HG03432 (cell line): ENCODE results near the gene SLC30A10.
A peak's percentile ranks its signal among the peaks of the same experiment; 100 is the strongest.
"Not testable (repeated sequence)": the region's sequence is repeated elsewhere in the genome, so short reads cannot be mapped to it uniquely, and the experiment has no call there.

ENCODE experiments used
- ATAC-seq: cut with Tn5 transposase; IDR thresholded peaks from one replicate; pipeline ENCODE4 v1.9.1; 2021; ENCODE audit warnings: mild to moderate bottlenecking, moderate library complexity; ENCODE audit not compliant: unreplicated experiment

SLC30A10 gene

DNA sequence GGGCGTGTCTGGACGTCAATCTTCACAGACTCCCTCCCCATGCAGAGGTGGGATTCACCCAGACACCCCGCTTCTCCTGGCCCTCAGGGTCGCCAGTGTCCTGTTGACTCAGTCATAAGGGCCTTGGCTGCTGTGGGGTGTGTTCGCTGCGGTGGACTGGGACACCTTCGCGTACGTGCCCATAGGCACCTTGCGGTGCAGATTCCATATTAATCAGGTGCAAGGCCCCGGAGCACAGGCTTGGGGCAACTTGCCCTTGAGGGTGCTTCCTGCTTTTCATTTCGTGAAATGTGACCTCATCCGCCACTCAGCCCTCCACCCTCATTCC, 398 bp upstream of the SLC30A10 start:
- ATAC-seq, result no peak

DNA sequence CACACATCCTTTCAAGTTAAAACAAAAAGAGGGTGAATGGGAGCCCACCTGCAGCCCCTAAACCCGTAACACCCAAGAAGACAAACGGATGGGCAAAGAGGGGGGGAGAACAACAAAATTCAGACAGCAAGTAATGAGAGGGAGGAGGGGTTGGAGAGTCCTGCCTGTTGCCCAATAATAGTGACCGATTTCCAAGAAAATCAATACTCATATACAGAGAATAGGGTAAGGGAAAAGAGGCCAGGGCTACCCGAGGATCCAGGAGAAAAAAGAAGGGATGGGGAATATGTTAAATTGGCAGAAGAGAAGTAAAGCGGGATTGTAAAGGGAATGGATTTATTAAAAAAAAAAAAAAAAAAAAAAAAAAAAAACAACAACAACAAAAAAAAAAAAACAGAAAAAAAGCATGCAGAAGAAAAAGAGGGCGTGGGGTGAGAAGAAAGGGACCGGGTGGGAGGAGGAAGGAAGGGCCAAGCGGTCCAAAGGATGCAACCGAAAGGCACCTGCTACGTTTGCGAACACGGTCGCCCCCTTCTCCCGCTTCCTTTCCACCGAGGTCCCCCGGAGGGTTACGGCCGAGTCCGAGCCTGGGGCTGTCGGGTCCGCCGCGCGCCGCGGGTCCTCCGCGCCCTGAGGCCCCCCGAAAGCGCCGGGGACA, 930 bp downstream of the SLC30A10 start:
- ATAC-seq, result peak; percentile 19

DNA sequence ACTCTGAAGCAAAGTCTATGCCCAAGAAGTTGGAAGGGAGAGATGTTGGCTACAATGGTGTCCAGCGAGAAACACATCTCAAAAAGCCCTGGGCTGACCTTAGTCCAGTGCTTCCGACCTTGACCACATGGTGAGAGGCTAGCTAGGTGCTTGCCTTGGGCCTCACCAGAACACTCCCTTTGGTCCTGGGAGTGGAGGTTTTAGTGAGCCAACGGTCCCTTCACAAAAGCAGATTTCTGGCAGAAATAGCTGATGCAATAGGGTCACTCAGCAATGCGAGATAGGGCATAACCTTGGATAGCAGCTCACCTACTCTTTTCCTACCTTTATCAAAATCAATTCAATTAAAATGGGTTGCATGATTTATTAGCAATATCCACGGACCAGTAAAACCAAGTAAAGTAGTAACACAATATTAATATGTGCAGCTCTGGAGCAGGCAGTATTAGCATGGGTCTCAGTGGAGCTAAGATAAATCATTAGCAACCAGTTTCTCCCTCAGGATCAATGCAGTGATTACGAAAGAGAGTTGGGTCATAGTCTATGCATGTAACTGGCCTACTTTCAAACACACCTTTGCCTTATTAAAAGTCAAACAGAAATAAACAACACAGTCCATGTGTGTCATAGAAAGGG, 1.9 kb downstream of the SLC30A10 start:
- ATAC-seq, result no peak

DNA sequence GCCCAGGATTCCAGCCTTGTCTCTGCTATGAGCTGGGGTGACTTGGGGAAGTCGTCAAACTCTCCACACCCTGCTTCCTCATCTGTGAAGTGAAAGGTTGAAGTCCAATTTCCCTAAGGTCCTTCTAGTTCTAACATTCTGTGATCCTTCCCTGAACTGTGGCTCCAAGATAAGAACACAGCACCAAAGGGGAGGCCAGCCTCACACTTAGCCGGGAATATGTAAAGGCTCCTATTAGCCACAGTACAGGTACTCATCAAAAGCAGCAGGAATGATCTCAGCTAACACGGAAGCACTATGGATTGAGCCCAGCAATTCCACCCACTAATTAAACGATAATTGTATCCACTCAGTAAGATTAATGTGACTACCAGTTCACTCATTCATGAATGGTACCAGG, 4.0 kb downstream of the SLC30A10 start:
- ATAC-seq, result no peak

DNA sequence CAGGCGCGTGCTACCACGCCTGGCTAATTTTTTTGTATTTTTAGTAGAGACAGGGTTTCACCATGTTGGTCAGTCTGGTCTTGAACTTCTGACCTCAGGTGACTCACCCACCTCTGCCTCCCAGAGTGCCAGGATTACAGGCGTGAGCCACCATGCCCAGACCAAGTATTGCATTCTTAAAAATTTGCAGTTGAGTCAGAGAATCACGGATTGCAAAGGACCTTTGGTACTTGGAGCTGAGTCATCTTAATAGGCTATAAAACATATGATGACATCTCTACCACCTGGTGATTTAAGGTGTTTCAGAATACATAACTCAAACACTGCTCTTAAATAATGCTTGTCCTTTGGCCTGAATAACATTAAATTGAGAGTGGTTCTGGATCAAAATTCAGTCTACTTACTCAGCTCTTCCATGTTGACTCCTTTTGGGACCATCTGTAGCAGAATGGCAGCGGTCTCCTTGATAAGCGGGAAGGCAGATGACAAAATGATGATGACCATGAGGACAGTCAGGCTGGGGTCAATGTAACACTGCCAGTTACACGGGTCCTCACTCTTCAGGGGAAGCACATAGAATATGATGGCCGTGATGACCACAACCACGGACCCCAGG, 10.4 kb downstream of the SLC30A10 start:
- ATAC-seq, result no peak

DNA sequence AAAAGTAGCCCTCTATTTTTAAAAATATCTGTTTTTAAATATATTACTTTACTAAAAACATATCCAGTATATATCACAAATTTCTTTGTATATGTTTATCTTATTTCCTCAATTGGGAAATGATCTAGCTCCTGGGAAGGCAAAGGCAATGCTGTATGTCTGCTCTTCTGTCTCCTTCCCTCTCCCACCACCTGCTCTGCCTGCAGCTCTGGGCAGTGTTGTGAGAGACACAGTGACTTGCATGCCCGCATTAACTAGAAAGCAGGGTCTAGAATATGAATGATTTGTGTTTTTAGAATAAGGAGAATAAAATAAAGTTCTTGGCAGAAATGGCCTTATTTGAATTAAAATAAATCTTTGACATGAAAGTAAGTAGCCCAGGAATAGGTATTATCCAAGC, 11.1 kb downstream of the SLC30A10 start:
- no peak for ATAC-seq

DNA sequence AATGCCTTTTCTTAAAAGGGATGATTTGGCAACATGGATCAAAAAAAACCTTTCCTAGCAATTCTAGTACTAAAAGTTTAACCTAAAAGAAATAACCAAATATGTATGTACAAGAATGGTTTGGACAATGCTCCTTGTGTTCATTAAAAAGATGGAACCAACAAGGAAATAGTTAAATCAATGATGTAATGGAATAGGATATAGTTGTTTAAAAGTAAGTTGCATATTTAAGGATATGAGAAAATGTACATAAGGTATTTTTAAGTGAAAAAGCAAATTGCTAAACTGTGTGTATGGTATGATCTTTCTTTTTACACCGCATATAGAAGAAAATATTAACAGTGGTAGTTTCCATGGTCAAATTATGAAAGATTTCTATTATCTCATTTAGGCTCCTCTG, 12.1 kb downstream of the SLC30A10 start:
- no peak for ATAC-seq

DNA sequence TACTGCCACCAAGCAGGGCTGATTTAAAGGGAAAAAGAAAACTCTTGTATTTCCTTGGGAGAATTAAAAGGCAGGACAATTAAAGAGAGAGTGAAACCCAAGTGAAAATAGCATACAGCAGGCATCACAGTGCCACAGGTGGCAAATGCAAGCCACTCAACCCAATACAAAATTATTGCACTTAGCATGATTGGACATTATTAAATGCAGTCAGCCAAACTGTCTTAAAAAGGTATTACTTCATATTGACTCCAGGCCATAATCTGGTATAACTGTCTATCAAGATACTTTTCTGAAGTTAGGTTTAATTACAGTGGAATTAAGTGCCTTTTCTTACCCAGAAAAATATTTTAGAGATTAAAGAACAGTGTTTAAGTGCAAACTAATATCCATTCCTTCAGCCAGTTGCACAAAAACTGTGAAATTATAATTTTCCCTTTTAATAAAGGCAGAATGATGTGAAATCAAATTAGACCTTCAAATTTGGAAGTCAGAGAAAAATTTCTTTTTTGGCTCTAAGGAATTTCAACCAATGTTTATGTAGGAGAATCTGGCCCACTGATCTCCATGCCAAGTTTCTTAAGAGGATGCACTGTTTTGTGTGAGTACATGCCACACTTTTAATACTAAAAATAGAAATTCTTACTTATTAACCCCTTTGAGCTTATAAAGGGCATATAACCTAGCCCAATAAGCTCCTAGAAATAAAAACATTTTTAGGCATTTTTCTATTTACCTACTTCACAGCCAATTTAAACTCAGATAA, 15.2 kb downstream of the SLC30A10 start:
- no peak for ATAC-seq

DNA sequence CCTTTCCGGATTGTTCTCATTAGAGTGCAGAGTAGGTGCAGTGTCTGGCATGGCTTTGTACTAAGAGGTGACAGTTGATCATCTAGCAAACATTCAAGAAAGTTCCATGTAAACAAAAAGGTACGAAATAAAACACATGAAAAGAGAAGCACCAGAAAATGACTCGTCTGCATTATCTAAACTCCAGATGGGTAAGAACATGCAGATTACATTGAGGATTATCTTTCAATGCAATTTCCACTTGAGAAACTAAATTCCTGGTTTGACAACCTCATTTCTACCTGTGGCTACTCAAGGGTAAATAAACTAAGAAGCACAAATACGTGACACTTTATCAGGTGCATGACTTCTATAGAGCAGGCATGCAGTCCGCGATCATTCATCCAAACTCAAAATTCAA, 17.6 kb downstream of the SLC30A10 start:
- ATAC-seq, result no peak

DNA sequence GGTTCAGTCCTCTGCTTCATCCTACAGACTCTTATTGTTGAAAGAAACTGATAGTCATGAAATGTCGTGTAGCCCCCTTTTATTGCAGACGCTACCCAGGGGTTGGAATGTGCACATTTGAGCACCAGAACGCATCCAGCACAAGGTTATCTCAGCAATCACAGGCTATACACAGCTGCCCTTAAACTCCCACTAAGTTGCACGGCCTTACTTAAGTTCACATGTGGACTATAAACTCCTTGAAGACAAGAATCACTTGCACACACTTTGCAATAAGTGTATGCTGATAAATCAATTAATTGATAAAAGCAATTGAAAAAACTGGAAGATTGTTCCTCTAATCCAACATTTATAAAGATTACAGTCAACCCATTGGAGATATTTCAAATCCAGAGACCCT, 18.9 kb downstream of the SLC30A10 start:
- ATAC-seq, result no peak

DNA sequence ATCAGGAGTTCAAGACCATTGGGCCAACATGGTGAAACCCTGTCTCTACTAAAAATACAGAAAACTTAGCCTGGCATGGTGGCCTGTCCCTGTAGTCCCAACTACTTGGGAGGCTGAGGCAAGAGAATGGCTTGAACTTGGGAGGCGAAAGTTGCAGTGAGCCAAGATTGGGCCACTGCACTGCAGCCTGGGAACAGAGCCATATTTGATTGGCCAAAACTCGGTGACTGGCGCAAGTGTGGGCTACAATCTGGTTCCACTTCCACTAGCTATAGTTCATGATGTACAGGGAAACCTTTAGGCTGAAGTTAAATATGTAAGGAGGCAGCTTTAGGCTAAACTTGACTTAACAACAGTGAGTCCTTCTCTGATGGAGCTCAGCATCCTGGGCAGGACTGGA, 20.2 kb downstream of the SLC30A10 start:
- no peak for ATAC-seq

DNA sequence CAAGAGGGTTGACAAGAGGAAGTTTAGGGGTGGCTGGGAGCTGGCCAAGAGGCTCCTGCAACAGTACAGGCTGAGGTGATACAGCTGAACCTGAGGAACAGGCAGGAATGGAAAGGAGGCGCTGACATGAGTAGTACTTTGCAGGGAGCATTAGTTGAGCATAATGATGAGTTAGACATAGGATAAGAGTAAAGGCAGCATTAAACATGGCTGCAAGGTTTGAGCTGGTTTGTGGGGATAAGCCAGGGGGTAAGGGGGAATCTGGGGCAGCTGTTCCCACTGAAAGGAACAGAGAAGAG, 20.6 kb downstream of the SLC30A10 start:
- no peak for ATAC-seq

DNA sequence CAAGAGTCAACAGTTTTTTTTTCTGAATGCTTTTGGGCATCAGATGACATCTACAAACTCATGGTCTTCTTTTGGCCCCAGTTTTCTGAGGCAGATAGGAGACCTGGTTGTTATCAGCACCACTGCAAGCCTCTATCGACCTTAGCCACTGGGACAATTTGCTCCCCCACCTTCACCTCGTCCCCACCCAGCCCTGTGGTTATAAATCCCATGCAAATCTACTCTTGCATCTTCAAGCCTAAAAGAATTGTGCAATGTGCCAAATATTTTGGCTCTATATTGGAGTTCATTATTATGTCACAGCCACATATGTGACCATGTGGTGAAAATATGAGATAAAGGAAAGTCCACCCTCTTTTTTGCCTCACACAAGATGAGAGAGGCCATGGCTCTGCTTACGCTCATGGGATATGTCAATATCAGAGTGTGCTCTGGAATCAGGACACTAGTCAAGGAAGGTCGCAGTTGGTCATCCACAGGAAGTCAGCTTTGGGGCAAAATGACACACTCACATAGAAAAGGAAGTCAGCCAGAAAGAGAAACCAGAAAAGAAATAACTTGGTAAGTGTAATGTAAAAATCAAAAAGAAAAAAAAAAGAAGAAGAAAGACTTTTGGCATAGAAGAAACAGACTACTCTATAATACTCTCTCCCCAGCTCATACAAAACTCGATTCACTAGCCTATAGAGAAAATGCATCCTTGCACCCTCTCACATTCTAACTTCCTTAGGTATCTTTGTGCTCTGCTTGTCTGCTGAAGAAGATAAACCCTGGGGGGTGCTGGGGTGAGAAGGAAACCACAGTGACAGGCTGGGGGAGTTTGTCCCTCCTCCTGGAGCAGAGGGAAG, 21.2 kb downstream of the SLC30A10 start:
- no peak for ATAC-seq

DNA sequence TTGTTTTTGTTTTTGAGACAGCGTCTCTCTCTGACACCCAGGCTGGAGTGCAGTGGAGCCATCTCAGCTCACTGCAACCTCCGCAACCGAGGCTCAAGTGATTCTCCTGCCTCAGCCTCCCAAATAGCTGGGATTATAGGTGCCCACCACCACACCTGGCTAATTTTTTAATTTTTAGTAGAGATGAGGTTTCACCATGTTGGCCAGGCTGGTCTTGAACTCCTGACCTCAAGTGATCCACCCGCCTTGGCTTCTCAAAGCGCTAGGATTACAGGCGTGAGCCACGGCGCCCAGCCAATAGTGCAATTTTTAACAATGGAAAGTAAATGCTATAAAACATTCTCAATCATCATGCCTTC, 21.8 kb downstream of the SLC30A10 start:
- ATAC-seq, result not testable (repeated sequence)

DNA sequence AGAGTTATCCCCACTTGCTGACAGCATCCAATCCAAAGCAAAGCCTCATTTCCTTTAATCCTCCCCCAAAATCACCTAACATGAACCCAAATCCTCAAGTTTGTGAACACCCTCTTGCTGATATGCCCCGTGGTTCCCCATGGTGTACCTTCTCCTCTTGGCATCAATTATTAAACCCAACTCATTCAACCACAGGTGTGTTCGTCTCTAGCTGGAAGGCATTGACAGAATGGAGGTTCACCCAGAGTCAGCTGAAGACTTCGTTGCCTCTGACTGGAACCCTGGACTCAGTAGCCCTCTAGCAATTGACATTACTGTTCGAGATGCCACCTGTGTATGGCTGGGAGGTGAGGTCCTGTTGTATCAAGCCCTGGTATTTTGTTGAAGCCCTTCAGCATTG, 22.8 kb downstream of the SLC30A10 start:
- no peak for ATAC-seq

DNA sequence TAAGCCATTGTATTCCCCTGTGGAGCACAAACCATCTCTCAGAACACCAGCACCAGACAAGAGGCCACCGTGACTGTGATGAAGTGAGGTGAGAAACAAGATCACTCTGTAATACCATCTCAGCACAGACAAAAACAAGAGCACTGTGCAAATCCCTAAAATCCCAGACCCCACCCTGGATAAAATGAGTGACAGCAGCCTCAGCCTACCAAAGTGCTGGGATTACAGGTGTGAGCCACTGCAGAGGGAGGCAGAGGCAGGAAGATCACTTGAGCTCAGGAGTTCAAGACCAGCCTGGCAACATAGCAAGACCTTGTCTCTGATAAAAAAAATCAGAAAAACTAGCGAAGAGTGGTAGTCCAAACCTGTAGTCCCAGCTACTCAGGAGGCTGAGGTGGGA, 23.4 kb downstream of the SLC30A10 start:
- no peak for ATAC-seq

DNA sequence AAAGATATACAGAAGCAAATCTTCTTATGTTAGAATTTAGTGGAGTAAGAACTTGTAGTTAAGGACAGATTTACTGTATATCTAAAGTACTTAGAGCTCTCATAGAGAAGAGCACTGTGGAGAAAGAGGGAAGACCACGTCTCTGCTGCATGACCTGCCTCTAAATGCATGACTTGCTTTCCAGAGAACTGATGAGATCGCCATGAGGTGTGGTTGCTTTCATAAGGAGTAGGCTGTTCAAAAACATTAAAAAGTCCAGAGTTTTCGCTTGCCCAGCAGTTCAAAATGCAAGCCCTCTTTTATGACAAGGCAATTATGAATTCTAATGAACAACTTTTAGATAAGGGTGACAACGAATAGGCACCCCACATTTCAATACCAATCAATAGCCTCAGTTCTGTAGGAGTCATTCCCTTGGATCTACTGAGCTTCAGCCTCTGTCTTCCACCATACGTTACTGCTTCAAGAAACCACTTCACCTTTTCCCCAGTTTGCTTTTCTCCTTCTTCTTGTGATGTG, 24.9 kb downstream of the SLC30A10 start:
- no peak for ATAC-seq

DNA sequence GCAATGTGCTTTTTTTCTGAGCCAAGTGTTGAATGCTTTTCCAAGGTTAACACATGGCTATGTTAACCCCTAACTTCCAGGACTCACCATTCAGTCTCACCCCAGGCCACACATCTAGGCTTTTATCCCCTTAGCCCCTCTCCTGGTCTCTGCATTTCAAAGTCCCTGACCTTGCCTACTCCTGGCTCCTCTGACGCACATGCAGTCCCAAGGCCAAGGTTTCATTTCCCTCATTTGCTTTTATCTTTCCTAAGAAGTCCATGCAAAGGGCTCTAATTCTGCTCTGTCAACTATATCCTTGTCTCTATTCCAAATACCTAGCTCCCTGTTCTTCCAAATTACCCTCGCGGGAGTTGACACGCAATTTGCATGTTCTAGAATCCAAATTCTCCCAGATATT, 25.4 kb downstream of the SLC30A10 start:
- no peak for ATAC-seq

DNA sequence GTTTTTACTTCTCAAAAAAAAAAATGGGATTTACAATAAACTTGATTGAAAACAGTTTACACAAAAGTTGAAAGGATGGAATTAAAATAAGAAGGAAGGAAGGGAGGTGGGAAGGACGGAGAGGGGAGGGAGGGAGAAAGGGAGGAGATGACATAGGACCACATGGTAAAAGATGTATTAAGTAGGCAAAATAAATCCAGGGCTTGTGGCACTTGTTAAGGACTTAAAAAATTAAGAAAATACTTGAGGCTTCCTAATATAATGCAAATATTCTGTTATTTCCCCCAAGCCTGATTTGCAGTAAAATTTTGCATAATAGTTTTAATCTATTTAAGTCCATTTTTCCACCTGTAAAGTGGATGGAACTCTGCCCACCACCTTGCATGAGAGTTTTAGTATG, 27.5 kb downstream of the SLC30A10 start:
- no peak for ATAC-seq

DNA sequence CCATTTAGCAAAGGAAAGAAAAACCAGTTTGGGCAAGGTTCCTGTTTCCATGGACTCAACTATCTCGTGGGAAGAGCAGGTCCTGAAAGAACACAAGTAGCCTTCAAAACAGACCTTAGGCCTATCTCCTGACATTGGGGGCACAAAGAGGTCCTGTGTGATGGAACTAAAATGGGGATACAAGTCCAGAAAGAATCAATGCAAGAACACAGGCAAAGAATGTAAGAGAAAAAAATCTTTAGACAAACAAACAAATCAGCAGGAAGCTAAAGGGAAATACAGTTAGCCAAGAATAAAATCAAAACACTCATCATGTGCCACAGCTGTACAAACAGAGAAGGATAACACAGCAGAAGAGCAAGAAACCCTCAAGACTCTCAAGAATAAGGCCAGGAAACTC, 28.2 kb downstream of the SLC30A10 start:
- no peak for ATAC-seq

DNA sequence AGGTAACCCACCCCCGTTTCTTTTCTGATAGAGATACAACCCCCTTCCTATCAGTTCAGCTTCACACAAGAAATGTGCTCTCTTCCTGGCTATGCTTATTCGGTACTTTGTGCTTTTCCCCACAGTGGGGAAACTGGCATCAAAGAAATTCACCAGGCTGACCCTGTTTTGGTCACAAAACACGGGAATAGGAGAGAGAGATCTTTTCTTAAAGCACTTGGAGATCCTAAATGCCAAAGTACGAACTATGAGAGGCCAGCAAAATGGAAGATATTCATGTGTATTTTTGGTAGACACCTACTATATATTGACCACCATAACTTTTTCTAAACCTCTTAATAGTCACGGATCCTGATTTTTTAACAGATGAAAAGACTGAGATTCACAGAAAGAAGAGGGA, 30.0 kb downstream of the SLC30A10 start:
- no peak for ATAC-seq
